Measurements from ENCODE around the gene YEATS2. TPM values are rescaled to one million over a fixed set of nuclear protein-coding genes. Genes with fewer than 3 reads are reported as not detected.

YEATS2 gene
- total RNA-seq, 1 experiment from 2014 or later = 31.0 TPM

- Histone ChIP-seq H3K79me2 (ENCODE audit: low read length) (no peaks in the 10 kb centered on the region), H3K9me3 (ENCODE audit: low read length) (no peaks in the 10 kb centered on the region), H2AFZ (ENCODE audit: low read length) (no peak overlapping the region), H3K4me3 (ENCODE audit: low read length) (no peak overlapping the region), H3K4me1 (ENCODE audit: insufficient read depth, low read length) (no peaks in the 10 kb centered on the region), H3K27ac (ENCODE audit: low read length) (no peak overlapping the region), H3F3A (ENCODE audit: low read length, unreplicated experiment) (no peaks in the 10 kb centered on the region), H3K27me3 (ENCODE audit: low read length) (no peaks in the 10 kb centered on the region), H3K9ac (ENCODE audit: low read length) (no peak overlapping the region), H3K9me2 (replicated peaks; ENCODE audit: low read length) (no peaks in the 10 kb centered on the region), H3K4me2 (ENCODE audit: low read length) (no peak overlapping the region), H3K36me3 (ENCODE audit: low read depth, low read length) (peaks cover 16% of the 10 kb centered on the region; the same call in 1 of the 2 replicates), H4K20me1 (ENCODE audit: low read length) (no peaks in the 10 kb centered on the region)
- intact Hi-C loops (cut with micrococcal nuclease) = no loop called here
- ChIA-PET CTCF (no interaction called here), POLR2A (ENCODE audit: unreplicated experiment) (no interaction called here)
- no peak for ATAC-seq
- TF ChIP-seq EZH2phosphoT487 (IDR thresholded peaks at IDR 0.05; ENCODE audit: borderline replicate concordance, low read length) (no peak), EZH2 (IDR thresholded peaks at IDR 0.05; ENCODE audit: low read length, unreplicated experiment) (no peak), CTCF (conservative IDR thresholded peaks at IDR 0.05; ENCODE audit: low read depth, low read length) (no peak)
- DNase-seq = no peak
- BruUV-seq (replicated peaks) = no TSS peak
Measured at GRCh38 chr3:183743231-183743630, 45.6 kb downstream of the YEATS2 start.

GRCh38 chr3:183745300-183746098 is 47.9 kb downstream of the YEATS2 start:
- ChIA-PET POLR2A (ENCODE audit: unreplicated experiment) (no interaction called here), CTCF (no interaction called here)
- H4K20me1 ChIP-seq (ENCODE audit: low read length) = no peaks in the 10 kb centered on the region
- H2AFZ ChIP-seq (ENCODE audit: low read length) = no peak overlapping the region
- no peak overlapping the region for H3K9ac ChIP-seq (ENCODE audit: low read length)
- intact Hi-C loops (cut with micrococcal nuclease) = no loop called here
- H3F3A ChIP-seq (ENCODE audit: low read length, unreplicated experiment) = no peaks in the 10 kb centered on the region
- H3K9me2 ChIP-seq (replicated peaks; ENCODE audit: low read length) = no peaks in the 10 kb centered on the region
- TF ChIP-seq CTCF (conservative IDR thresholded peaks at IDR 0.05; ENCODE audit: low read depth, low read length) = no peak
- no peak for TF ChIP-seq EZH2phosphoT487 (IDR thresholded peaks at IDR 0.05; ENCODE audit: borderline replicate concordance, low read length)
- TF ChIP-seq EZH2 (IDR thresholded peaks at IDR 0.05; ENCODE audit: low read length, unreplicated experiment) = no peak
- ATAC-seq (no peak), DNase-seq (peak; percentile 18)
- no peaks in the 10 kb centered on the region for H3K27me3 ChIP-seq (ENCODE audit: low read length)
- peaks cover 20% of the 10 kb centered on the region; the same call in 1 of the 2 replicates for H3K36me3 ChIP-seq (ENCODE audit: low read depth, low read length)
- H3K79me2 ChIP-seq (ENCODE audit: low read length) = no peaks in the 10 kb centered on the region
- H3K4me1 ChIP-seq (ENCODE audit: insufficient read depth, low read length) = no peaks in the 10 kb centered on the region
- BruUV-seq (replicated peaks) = no TSS peak
- H3K4me3 ChIP-seq (ENCODE audit: low read length) = no peak overlapping the region
- H3K9me3 ChIP-seq (ENCODE audit: low read length) = no peaks in the 10 kb centered on the region
- no peak overlapping the region for H3K27ac ChIP-seq (ENCODE audit: low read length)
- no peak overlapping the region for H3K4me2 ChIP-seq (ENCODE audit: low read length)

- Histone ChIP-seq H3K4me1 (ENCODE audit: insufficient read depth, low read length) (no peaks in the 10 kb centered on the region), H3F3A (ENCODE audit: low read length, unreplicated experiment) (no peaks in the 10 kb centered on the region), H4K20me1 (ENCODE audit: low read length) (no peaks in the 10 kb centered on the region), H3K27me3 (ENCODE audit: low read length) (no peaks in the 10 kb centered on the region), H3K79me2 (ENCODE audit: low read length) (no peaks in the 10 kb centered on the region), H3K4me2 (ENCODE audit: low read length) (no peak overlapping the region), H3K36me3 (ENCODE audit: low read depth, low read length) (peaks cover 45% of the 10 kb centered on the region), H3K4me3 (ENCODE audit: low read length) (no peak overlapping the region), H3K9ac (ENCODE audit: low read length) (no peak overlapping the region), H3K27ac (ENCODE audit: low read length) (no peak overlapping the region), H2AFZ (ENCODE audit: low read length) (no peak overlapping the region), H3K9me2 (replicated peaks; ENCODE audit: low read length) (no peaks in the 10 kb centered on the region), H3K9me3 (ENCODE audit: low read length) (no peaks in the 10 kb centered on the region)
- no peak for DNase-seq
- ChIA-PET POLR2A (ENCODE audit: unreplicated experiment) (no interaction called here), CTCF (no interaction called here)
- no peak for ATAC-seq
- TF ChIP-seq EZH2 (IDR thresholded peaks at IDR 0.05; ENCODE audit: low read length, unreplicated experiment) = no peak
- no peak for TF ChIP-seq EZH2phosphoT487 (IDR thresholded peaks at IDR 0.05; ENCODE audit: borderline replicate concordance, low read length)
- TF ChIP-seq CTCF (conservative IDR thresholded peaks at IDR 0.05; ENCODE audit: low read depth, low read length) = no peak
- BruUV-seq (replicated peaks) = no TSS peak
- intact Hi-C loops (cut with micrococcal nuclease) = no loop called here
Measured at GRCh38 chr3:183754052-183754451, 56.5 kb downstream of the YEATS2 start.

All from PC-3 (cell line).